Loucy (cell line): ENCODE data around the gene ECEL1.

Experiments
- EZH2phosphoT487 ChIP-seq: fragments of 200-600 bp; IDR thresholded peaks from 2 replicates; pipeline ENCODE4 v1.6.1; 2018; ENCODE audit warnings: antibody characterized with exemption, mild to moderate bottlenecking, moderate library complexity, borderline replicate concordance
- TF ChIP-seq, protein P1 (sequence below): fragments of 200-600 bp; sonication (generic); conservative IDR thresholded peaks from 2 replicates; pipeline ENCODE4 v1.5.1; 2014; ENCODE audit warnings: mild to moderate bottlenecking, antibody characterized with exemption, low read length

DNA sequence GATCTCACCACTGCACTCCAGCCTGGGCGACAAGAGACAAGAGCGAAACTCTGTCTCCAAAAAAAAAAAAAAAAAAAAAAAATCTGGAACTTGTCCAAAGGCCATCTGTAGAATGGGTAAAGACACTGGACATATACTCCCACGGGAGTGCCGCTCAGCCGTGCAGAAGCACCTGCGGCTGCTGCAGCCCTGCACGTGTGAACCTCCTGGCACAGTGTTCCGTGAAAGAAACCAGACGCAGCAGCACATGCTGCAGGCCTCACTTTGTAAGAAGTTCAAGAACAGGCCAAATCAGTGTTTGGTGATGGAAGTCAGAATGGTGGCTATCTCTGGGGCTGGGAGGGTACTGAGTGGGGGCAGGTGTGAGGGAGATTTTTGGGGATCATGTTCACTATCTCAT lies 44.8 kb upstream of the ECEL1 start:
- TF ChIP-seq, protein P1, sequence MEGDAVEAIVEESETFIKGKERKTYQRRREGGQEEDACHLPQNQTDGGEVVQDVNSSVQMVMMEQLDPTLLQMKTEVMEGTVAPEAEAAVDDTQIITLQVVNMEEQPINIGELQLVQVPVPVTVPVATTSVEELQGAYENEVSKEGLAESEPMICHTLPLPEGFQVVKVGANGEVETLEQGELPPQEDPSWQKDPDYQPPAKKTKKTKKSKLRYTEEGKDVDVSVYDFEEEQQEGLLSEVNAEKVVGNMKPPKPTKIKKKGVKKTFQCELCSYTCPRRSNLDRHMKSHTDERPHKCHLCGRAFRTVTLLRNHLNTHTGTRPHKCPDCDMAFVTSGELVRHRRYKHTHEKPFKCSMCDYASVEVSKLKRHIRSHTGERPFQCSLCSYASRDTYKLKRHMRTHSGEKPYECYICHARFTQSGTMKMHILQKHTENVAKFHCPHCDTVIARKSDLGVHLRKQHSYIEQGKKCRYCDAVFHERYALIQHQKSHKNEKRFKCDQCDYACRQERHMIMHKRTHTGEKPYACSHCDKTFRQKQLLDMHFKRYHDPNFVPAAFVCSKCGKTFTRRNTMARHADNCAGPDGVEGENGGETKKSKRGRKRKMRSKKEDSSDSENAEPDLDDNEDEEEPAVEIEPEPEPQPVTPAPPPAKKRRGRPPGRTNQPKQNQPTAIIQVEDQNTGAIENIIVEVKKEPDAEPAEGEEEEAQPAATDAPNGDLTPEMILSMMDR = no peak
- TF ChIP-seq EZH2phosphoT487 = no peak
